Prostate gland (tissue), 2 donors: Measurements from ENCODE around the gene LRRC4C.

Experiments used
- POLR2AphosphoS5 ChIP-seq: sonication (generic); formaldehyde crosslinking; IDR thresholded peaks from one replicate; pipeline ENCODE4 v1.6.1; 2017; ENCODE audit warnings: antibody characterized with exemption
- TF ChIP-seq, protein P1 (sequence below), 4 experiments: fragments of 200-600 bp in 2 of 4; fragments of 450-650 bp in 2 of 4; sonication (generic) in 2 of 4; IDR thresholded peaks; 1 replicate in 3 of 4; 2 replicates in 1 of 4; pipeline ENCODE4 v1.5.1; 2016 to 2019; ENCODE audit warnings: antibody characterized with exemption in 4 of 4, mild to moderate bottlenecking in 2 of 4, moderate library complexity in 2 of 4

- TF ChIP-seq, protein P1, sequence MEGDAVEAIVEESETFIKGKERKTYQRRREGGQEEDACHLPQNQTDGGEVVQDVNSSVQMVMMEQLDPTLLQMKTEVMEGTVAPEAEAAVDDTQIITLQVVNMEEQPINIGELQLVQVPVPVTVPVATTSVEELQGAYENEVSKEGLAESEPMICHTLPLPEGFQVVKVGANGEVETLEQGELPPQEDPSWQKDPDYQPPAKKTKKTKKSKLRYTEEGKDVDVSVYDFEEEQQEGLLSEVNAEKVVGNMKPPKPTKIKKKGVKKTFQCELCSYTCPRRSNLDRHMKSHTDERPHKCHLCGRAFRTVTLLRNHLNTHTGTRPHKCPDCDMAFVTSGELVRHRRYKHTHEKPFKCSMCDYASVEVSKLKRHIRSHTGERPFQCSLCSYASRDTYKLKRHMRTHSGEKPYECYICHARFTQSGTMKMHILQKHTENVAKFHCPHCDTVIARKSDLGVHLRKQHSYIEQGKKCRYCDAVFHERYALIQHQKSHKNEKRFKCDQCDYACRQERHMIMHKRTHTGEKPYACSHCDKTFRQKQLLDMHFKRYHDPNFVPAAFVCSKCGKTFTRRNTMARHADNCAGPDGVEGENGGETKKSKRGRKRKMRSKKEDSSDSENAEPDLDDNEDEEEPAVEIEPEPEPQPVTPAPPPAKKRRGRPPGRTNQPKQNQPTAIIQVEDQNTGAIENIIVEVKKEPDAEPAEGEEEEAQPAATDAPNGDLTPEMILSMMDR (IDR thresholded peaks at IDR 0.05) = peak in 3 of 4 experiments; percentile 46 to 57 (median 51)
- TF ChIP-seq POLR2AphosphoS5 = no peak
Observed at GRCh38 chr11:40293655-40294348, 1165.7 kb downstream of the LRRC4C start.
